T-helper 1 cell treated with Interleukin-12 subunit alpha and Interleukin-12 subunit beta and Interleukin-4 antibody, amounts not matched to agents 30 μg/mL and 1 μg/mL, for 36 hours (primary cell): ENCODE data around the gene B4GAT1.

ENCODE experiments used
- H3K27ac Mint-ChIP-seq: one replicate; pipeline ENCODE4 v1.8.0; 2021; ENCODE audit warnings: mild to moderate bottlenecking, mixed read lengths
- H3K27me3 Mint-ChIP-seq: one replicate; pipeline ENCODE4 v1.8.0; 2021; ENCODE audit warnings: low read depth, mixed read lengths
- H3K36me3 Mint-ChIP-seq: one replicate; pipeline ENCODE4 v1.8.0; 2021; ENCODE audit warnings: low read depth, mixed read lengths
- H3K4me1 Mint-ChIP-seq: one replicate; pipeline ENCODE4 v1.8.0; 2021; ENCODE audit warnings: low read depth, mixed read lengths
- H3K4me3 Mint-ChIP-seq: one replicate; pipeline ENCODE4 v1.8.0; 2021; ENCODE audit warnings: mild to moderate bottlenecking, moderate library complexity, mixed read lengths
- H3K9me3 Mint-ChIP-seq: one replicate; pipeline ENCODE4 v1.8.0; 2021; ENCODE audit warnings: mixed read lengths

The B4GAT1 gene

GRCh38 chr11:66335531-66336233 lies 11.7 kb downstream of the B4GAT1 start:
- Mint-ChIP-seq H3K4me3 (peak overlapping the region; percentile 66), H3K27ac (peak overlapping the region; percentile 65), H3K36me3 (peaks cover 8% of the 10 kb centered on the region), H3K9me3 (no peaks in the 10 kb centered on the region), H3K27me3 (no peaks in the 10 kb centered on the region), H3K4me1 (peaks cover 11% of the 10 kb centered on the region)

GRCh38 chr11:66334605-66335442 lies 12.6 kb downstream of the B4GAT1 start:
- Mint-ChIP-seq H3K4me3 (no peak overlapping the region), H3K27ac (peak overlapping the region; percentile 65), H3K27me3 (no peaks in the 10 kb centered on the region), H3K9me3 (no peaks in the 10 kb centered on the region), H3K36me3 (peaks cover 8% of the 10 kb centered on the region), H3K4me1 (peaks cover 11% of the 10 kb centered on the region)

- H3K27ac Mint-ChIP-seq: no peak overlapping the region
- H3K4me1 Mint-ChIP-seq: peaks cover 11% of the 10 kb centered on the region
- H3K4me3 Mint-ChIP-seq: no peak overlapping the region
- no peaks in the 10 kb centered on the region for H3K9me3 Mint-ChIP-seq
- H3K36me3 Mint-ChIP-seq: peaks cover 6% of the 10 kb centered on the region
- H3K27me3 Mint-ChIP-seq: no peaks in the 10 kb centered on the region
Measured at GRCh38 chr11:66333896-66334604, 13.4 kb downstream of the B4GAT1 start.

GRCh38 chr11:66333220-66333877 lies 14.1 kb downstream of the B4GAT1 start:
- H3K9me3 Mint-ChIP-seq: no peaks in the 10 kb centered on the region
- H3K27me3 Mint-ChIP-seq: no peaks in the 10 kb centered on the region
- peaks cover 4% of the 10 kb centered on the region for H3K36me3 Mint-ChIP-seq
- no peak overlapping the region for H3K4me3 Mint-ChIP-seq
- no peak overlapping the region for H3K27ac Mint-ChIP-seq
- H3K4me1 Mint-ChIP-seq: peaks cover 15% of the 10 kb centered on the region

GRCh38 chr11:66332371-66333219 lies 14.8 kb downstream of the B4GAT1 start:
- H3K27me3 Mint-ChIP-seq: no peaks in the 10 kb centered on the region
- peaks cover 21% of the 10 kb centered on the region for H3K4me1 Mint-ChIP-seq
- H3K4me3 Mint-ChIP-seq: no peak overlapping the region
- no peaks in the 10 kb centered on the region for H3K9me3 Mint-ChIP-seq
- no peak overlapping the region for H3K27ac Mint-ChIP-seq
- H3K36me3 Mint-ChIP-seq: peaks cover 4% of the 10 kb centered on the region

- Mint-ChIP-seq H3K36me3 (no peaks in the 10 kb centered on the region), H3K9me3 (no peaks in the 10 kb centered on the region), H3K27me3 (no peaks in the 10 kb centered on the region), H3K4me1 (peaks cover 23% of the 10 kb centered on the region), H3K4me3 (no peak overlapping the region), H3K27ac (no peak overlapping the region)
Measured at GRCh38 chr11:66331542-66332370, 15.7 kb downstream of the B4GAT1 start.

GRCh38 chr11:66330931-66331330 lies 16.5 kb downstream of the B4GAT1 start:
- H3K4me3 Mint-ChIP-seq: no peak overlapping the region
- H3K9me3 Mint-ChIP-seq: no peaks in the 10 kb centered on the region
- H3K4me1 Mint-ChIP-seq: peaks cover 20% of the 10 kb centered on the region
- no peak overlapping the region for H3K27ac Mint-ChIP-seq
- no peaks in the 10 kb centered on the region for H3K27me3 Mint-ChIP-seq
- H3K36me3 Mint-ChIP-seq: no peaks in the 10 kb centered on the region

- Mint-ChIP-seq H3K4me1 (peaks cover 25% of the 10 kb centered on the region), H3K36me3 (no peaks in the 10 kb centered on the region), H3K27me3 (no peaks in the 10 kb centered on the region), H3K27ac (no peak overlapping the region), H3K9me3 (no peaks in the 10 kb centered on the region), H3K4me3 (no peak overlapping the region)
Measured at GRCh38 chr11:66329165-66329673, 18.2 kb downstream of the B4GAT1 start.

- H3K4me3 Mint-ChIP-seq: no peak overlapping the region
- H3K4me1 Mint-ChIP-seq: peaks cover 25% of the 10 kb centered on the region
- H3K27ac Mint-ChIP-seq: peak overlapping the region; percentile 83
- no peaks in the 10 kb centered on the region for H3K27me3 Mint-ChIP-seq
- H3K36me3 Mint-ChIP-seq: no peaks in the 10 kb centered on the region
- H3K9me3 Mint-ChIP-seq: no peaks in the 10 kb centered on the region
Measured at GRCh38 chr11:66328302-66329144, 18.9 kb downstream of the B4GAT1 start.

GRCh38 chr11:66328031-66328301 lies 19.5 kb downstream of the B4GAT1 start:
- peaks cover 25% of the 10 kb centered on the region for H3K4me1 Mint-ChIP-seq
- H3K9me3 Mint-ChIP-seq: no peaks in the 10 kb centered on the region
- no peaks in the 10 kb centered on the region for H3K27me3 Mint-ChIP-seq
- H3K27ac Mint-ChIP-seq: peak overlapping the region; percentile 83
- H3K36me3 Mint-ChIP-seq: no peaks in the 10 kb centered on the region
- no peak overlapping the region for H3K4me3 Mint-ChIP-seq

GRCh38 chr11:66327171-66328030 lies 20.0 kb downstream of the B4GAT1 start:
- H3K36me3 Mint-ChIP-seq: no peaks in the 10 kb centered on the region
- peaks cover 26% of the 10 kb centered on the region for H3K4me1 Mint-ChIP-seq
- H3K27me3 Mint-ChIP-seq: no peaks in the 10 kb centered on the region
- H3K9me3 Mint-ChIP-seq: no peaks in the 10 kb centered on the region
- peak overlapping the region; percentile 58 for H3K4me3 Mint-ChIP-seq
- peak overlapping the region; percentile 83 for H3K27ac Mint-ChIP-seq
